Measurements from ENCODE around the gene ATP8B4.

DNA sequence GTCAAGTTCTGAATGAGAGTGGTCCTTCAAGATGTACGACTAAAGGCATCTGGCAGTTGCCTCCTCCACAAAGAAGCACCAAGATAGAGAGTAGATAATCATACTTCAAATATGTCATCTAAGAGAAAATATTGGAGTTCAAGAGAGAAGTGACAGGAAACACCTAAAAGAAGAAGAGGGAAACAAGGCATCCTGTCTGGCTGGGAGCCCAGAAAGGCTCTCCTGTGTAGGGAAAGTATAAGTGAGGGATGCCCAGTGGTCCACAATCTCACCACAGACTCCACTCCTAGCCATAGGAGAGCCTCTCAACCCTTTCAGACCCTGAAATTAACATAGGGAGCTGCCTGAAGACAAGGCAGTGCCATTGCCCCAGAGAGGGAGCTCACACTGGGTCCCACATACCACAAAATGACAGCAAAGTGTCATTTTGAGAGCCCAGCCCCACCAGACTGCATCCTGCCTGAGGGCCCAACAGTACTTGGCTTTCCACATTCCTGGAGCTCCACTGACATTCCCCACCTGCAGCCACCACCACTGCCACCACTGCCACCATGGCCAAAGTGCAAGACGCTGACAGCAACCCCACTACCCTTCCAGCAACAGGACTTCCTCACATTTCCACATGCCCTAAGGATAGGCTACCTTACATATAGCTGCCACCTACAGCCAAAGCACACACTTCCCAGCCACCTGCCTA is 210.6 kb downstream of the ATP8B4 start:
- no peak for TF ChIP-seq POLR2AphosphoS5 (IDR thresholded peaks at IDR 0.05)
- no peak for TF ChIP-seq POLR2A (IDR thresholded peaks at IDR 0.05)
